GM21825 (cell line): ENCODE data around the gene RTN4.

Experiments
- ATAC-seq: cut with Tn5 transposase; IDR thresholded peaks from one replicate; pipeline ENCODE4 v1.9.1; 2021; ENCODE audit warnings: mild to moderate bottlenecking, moderate library complexity; ENCODE audit not compliant: unreplicated experiment

Gene RTN4

DNA sequence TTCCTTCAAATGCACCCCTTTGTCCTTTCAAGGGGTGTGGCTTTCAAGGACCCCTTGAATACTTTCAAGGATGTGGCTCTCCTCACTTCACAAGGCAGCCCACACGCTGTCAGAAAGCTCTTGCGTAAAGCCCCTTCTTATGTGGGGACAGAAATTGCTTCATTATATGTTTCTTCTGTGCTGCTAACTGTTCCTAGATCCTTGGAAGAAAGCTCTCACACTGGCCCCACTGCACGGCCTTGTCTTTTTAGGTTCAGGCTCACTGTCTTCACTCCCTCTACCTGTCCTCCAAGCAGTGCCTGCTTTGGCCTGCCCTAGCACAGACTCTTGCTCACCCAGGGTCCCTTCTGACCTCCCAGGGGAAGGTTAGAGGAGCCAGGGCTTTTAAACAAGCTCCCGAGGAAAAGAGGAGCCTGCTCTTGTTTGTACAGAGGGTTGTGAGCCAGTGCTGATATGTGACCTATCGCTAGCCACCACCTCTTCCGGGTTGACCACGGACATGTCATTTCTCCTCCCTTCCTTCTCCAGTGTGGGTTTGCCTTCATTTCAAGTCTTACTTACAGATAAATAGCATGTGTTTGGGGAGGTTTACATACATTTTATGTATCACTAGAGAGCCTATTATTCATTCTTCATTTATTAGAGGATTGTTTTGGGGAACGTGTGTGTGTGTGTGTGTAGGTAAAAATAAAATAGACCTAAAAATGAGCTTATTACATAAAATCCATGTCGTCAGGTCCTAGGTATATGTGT lies 94.7 kb downstream of the RTN4 start:
- ATAC-seq: no peak

DNA sequence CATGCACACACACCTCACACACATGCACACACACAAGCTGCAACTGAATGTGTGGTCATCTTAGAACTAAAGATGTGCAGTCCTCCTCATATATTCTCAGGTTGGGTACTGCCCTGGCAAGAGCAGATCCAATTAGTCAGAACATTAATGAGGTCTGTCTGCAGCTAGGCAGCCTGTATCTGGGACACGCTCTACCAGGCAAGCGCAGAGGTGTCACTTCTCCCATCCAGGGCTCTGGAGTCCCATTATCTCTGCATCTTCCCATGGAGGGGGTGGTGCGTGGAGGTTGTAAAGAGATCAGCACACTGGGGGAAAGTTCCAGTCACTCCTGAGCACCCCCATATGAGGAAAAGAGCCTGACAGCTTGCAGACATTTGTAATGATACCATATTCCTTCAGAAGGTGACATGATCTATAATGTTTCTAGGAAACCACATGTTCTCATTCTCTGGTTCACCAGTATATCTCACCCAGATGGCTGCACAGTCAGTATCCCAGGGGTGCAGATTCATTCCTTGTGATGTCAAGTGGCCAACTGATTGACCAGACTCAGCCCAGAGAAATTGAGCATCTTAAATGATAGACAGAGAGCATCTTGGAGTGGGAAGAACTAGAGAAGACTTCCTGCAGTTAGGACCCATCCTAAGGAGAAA lies 95.4 kb downstream of the RTN4 start:
- ATAC-seq: no peak

DNA sequence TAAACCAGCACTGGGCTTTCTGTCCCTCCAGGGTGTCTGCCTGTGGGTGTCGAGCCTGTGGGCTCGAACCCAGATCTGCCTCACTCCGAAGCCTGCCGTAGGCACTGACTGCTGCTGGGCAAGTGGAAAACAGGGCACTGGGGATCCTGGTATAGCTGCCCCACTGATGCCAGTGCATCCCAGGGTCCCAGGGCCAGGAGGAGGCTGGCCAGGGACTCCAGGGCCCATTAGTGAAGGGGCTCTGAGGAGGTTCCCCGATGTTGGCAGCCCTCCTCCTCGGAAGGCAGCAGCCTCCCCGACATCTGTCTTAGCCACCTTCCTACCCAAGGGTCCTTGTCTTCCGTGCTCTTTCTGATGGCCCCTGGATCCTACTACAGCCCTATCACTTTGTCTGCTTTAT lies 96.1 kb downstream of the RTN4 start:
- ATAC-seq: no peak

DNA sequence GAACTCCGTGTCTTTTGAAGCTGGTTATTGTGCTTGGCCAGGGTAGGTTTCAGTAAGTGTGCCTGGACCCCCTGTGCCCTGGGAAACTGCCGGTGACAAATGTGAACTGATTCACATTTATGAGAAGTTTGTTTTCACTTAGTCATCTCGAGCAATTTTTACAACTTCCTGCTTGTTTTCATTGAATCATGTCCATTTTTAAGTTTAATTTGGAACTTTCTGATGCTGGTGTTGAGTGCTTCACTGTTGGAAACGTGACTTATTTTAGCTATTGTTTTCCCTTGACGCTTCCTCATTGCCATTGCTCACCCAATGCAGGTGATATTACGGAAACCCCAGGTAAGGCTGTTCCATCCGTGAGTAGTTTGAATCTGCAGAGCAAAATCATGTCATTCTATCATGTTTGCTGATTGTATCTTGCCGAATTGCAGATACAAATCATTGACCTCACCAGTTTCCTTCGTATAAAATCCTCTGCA lies 97.2 kb downstream of the RTN4 start:
- ATAC-seq: no peak

DNA sequence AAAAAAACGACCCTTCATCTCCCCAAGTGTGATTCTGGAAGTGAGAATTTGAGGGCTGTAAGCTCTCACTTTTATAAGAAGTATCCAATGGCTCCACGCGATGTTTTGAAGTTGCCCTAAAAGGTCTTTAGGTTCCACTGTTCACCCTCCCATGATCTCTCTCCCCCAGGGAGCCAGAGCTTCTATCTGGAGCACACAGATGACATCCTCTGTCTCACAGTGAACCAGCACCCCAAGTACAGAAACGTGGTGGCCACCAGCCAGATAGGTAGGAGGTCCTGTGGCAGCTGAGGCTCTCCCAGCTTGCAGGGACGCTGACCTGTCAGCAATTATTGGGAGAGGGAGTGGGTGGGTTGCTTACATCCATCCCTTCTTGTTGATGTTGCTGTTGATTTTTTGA lies 97.8 kb downstream of the RTN4 start:
- no peak for ATAC-seq

DNA sequence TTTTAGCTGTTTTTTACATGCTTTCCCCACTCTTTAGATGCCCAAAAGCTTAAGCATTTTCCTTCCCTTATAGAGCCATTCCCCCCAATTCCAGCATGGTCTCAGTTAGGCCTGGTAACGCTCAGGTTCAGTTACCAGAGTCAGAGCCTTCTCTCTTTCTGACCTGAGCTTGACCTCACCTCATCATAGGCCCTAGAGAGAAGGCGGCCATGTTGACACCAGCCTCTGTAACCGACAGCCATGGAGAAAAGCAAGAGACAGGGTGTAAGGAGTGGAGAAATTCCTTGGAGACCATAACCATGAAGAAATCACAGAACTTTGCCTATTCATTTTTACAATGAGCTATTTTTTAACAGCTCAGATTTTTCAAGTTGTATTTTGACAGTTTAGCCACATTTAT lies 99.4 kb downstream of the RTN4 start:
- ATAC-seq: no peak

DNA sequence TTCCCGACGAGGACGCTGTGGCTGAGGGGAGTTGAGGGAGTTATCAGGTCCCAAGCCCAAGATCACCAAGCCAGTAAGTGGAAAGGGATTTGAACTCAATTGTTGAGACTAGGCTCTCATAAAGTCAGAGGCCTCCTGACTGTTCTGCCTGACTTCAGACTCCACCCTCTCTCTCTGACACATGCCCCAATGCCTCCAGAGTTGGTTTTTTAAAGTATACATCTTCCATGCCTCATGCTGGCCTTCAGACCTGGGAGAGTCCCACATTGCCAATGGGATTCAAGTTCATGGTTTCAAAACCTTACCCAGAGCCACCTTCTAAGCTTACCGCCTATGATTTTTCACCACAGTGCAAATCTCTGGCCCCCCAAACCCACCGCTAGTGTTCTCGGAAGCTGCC lies 100.8 kb downstream of the RTN4 start:
- ATAC-seq: no peak

DNA sequence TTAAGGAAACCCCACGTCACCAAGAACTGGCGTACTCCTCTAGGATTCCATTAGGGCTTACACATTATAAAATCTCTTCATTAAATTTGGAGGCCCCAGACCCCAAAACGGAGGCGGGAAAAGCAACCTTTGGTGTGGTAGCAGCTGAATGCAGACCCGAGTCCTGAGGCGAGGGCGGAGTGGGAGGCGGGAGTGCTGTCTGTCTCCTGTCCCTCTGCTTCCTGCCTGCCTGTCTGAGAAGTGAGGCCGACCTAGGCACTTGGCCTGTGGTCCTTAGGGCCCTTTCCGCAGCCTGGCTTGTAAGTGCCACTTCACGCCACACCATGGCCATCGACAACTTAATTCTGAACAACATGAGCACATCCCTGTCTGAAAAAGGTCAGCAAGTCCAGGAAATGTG lies 102.1 kb downstream of the RTN4 start:
- no peak for ATAC-seq

DNA sequence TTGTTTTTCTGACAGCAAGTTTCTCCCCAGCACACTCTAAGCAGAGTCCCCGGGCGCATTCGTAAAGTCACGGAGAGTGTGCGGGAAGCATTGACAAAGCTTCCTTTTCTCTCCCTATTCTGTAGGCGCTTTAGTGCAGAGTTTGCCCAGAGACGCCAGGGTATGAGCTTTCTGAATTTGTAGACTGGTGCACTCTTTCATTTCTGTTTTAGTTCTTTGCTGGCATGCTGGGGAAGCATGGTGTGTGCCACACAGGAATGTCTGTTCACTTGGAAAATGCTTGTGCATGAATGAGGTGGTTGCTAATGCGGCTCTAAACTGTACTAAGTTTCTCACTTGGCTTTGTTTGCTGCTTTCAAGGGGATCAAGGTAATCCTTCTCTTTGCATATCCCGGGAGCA lies 102.6 kb downstream of the RTN4 start:
- ATAC-seq: no peak

DNA sequence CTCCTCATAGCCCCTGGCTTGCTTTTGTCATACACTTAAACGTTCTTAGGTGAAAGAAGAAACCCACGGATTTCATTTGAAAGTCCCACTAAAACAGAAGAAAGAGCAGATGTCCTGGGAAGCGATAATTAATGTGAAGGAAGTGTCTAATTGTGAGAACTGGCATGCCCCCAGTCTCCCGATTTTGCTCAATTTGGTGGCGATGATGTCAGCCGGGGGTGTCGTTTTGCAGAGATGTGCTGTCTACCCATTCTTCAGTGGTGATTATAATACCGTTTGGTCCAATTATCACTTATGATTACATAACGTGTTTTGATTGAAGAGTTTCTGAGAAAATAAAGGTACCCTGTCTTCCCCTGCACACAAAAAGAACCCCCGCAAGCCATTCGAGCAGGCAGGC lies 103.1 kb downstream of the RTN4 start:
- no peak for ATAC-seq

DNA sequence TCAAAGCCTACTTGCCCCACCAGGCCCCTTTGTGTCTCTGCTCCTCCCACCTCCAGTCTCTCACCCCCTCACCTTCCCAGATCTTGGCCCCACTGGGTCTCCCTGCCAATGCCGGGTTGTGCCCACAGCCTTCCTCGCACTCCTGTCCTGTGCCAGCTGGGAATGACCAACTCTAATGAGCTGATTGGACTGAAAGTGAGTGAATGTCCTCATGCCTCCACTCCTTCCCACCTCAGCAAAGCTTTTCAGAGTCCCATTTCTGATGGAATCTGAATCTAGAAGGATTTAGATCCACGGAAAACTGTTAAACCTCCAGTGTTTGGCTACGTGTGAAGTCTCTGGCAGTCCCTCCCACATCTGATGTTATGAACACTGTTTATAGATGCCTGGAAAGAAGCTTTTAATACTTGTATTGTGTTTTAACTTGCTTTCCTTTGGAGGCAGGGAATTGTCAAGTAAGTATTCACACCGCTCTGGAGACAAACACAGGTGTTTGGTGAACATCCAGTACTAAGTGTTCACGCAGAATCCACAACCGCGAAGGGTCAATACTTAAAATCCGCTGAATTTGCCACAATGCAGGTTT lies 103.9 kb downstream of the RTN4 start:
- no peak for ATAC-seq

DNA sequence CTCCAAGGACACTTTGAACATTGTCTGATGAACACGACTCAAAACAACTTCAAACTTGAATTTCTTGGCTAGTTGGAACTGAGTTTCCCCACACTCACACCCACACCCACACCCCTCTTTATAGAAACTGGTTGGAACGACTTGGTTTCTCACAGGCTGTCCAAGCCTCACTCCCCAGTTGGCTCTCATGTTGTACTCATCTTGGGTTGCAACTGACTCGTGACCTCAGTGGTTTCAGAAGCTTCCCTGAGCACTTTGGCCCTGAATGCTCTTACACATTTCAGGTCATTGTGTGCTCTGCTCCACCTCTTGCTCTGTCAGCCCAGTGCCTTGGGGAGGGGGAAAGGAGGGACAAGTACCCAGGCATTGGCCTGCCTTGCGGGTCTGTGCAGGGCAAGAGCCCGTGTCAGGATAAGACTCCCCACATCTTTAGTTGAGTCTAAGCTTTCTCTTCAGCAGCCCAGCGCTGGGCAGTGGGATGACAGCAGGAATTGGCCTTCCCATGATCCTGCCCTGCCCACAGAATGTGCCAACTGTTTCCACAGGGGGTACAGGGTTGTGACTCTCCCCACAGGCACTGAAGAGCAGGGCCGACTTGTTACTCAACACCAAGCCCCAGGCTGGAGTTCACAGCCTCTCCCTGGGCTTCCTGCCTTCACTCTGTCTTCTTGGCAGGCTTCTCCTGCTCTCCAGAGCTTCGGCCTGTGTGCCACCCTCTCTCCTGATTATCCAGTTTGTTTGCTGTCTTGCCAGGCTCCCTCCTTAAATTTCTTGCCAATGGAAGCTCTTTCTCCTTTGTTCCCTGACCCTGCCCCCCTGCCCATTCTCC lies 104.6 kb downstream of the RTN4 start:
- ATAC-seq: no peak

DNA sequence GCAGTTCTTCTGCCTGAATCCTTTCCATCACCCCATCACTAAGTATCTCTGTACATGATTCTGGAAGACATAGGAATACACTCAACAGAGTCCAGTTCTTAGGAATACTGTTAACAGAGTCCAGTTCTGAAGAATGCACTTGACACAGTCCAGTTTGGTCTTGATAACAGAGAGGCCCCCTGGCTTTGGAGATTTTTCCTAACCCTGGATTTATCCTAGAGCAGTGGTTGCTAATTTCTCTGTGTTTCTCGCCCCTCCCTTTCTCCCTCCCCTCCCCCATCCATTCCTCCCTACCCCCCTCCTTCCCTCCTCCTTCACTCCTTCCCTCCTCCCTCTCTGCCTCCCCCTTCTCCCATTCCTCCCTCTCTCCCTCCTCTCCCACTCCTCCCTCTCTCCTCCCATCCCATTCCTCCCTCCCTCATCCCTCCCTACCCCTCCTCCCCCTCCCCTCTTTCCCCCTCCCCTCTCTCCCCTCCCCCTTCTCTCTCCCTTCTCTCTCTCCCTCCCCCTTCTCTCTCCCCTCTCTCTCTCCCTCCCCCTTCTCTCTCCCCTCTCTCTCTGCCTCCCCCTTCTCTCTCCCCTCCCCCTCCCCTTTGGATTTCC lies 105.4 kb downstream of the RTN4 start:
- no peak for ATAC-seq

DNA sequence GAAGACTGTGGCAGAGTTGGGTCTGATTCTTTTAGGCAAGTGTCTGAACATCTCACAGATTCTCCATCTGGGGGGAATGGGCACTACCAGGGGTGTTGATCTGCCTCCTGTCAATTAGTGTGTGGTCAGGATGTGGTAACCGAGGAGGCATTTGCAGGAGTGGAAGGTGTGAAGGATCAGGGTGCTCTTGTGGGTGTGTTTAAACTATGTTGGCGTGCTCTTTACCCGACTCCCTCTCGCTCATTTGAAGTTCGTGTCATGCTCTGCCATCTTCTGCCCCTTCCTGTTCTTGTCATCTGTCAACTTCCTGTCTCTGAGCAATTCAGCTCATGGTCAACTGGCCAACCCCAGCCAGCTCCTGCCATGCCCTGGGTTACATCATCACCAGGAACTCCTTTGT lies 107.9 kb downstream of the RTN4 start:
- ATAC-seq: no peak

DNA sequence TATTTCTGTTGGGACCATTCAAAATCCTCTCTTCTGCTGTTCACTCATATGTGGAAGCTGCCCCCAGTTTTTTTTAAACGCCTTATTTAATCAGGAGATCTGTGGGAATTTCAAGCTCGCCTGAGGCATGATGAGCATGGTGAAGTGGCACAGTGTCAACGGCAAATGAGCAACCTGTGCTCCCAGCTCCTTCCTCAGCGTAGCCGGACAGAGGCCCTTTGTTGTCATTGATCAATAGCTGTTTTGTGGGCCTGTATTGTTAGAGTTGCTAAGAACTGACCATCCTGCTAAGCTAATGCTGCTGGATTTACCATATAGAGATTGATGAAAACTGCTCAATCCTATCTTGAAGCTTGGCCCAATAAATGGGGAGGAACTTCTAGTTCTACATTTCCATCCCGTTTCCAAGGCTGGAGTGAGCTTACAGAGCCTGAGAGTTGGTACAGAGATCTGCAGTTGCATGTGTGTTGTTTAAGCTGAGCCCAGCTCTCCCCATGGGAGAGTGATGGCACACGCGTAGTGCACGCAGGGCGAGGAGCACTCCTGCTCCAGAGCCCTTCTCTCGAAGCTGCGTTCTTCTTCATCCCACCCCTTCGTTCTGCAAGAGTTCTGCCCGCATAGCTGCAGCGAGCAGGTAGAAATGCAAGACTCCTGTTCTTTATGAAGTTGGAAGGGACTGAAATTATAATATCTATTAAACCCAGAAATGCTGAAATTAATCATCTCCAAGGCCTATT lies 108.8 kb downstream of the RTN4 start:
- no peak for ATAC-seq

DNA sequence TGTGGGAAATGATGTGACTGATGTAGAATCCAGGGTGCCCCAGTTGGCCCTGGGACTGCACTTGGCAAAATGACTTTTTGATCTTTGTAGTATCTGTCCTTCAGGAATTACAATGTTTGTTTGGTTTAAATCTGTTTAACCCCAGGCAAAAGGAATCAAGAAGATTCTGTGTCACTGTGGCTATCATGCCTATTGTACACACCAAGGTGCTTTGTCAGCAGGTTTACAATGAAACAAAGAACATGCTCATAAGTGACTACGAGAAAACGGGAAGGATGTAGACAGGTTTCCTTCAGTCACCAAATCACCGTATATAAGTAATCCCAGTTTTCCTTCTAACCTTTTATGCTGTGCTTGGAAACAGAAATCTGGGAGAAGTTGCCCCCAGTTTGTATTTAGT lies 109.5 kb downstream of the RTN4 start:
- ATAC-seq: no peak

DNA sequence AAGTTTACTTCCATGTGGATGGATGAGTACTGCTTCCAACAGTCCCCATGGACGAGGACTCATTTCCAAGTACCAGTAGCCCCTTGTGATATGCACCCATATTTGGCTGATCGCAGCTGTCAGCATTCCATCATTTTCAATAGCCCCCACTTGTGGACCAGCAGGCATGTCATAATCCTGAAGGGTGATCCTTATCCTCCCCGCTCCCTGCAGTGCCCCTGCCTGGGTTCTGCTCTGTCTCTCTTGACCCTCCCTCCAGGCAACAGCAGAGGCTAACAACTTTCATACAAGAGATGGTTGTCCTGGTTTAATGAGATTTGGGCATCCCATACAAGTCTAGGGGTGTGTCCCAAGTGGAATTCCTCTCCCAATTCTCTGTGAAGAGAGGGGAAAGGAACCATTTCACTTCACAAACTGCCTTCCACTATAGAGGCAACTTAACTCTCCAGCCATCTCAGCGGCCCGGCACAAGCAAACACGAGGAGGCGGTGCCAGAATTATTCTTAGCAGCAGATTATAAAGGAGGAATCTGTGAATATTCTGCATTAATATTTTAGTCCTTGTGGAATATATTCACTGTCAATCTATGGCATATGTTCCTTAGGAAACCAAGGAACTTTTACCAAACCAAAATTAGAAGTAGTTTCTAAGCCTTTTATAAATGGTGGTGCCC lies 110.7 kb downstream of the RTN4 start:
- ATAC-seq: no peak

DNA sequence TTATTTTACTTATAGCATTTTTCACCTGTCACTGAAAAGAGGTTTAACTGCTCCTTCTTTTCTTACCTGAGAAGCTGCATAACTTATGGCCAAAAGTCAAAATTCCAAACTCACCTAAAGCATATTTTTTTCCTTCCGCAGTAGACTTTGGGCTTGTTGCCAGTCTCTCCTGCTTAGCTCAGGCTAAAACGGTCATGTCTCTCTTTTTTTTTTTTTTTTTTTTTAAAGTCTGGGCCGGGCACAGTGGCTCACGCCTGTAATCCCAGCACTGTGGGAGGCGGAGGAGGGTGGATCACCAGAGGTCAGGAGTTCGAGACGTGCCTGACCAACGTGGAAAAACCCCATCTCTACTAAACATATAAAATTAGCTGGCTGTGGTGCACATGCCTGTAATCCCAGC lies 113.5 kb downstream of the RTN4 start:
- no peak for ATAC-seq

DNA sequence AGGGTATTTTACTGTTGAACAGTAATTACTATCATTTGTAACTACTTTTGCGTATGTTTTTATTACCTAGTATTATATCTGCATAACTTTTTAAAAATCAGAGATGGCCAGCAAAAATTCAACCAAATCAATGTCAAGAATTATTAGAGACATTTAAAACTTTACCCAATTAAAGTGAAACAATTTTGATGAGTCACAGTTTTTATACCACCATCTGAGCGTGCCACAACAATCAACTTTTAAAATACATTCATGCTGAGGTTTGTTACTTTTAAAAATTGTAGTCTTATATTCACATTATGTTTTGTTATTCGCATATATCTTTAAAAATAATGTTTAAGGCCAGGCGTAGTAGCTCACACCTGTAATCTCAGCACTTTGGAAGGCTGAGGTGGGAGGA lies 114.9 kb downstream of the RTN4 start:
- ATAC-seq: no peak

DNA sequence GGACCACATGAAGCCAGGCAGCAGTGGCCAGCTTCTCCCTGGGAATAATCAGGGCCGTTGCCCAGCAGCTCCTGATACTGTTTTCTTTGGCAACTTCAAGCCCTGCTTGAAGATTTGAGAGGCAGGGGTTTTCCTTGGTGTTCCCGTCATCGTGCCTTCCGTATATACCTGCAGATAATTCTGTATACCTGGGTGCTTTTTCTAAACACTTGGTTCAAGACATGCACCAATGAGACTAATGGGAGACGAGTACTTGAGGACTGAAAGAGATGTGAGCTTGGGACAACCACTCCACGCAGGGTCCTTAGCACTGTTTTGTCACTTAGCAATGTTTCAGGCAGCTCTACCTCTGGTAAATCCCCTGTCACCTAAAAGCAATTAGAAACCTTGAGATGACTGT lies 118.8 kb downstream of the RTN4 start:
- ATAC-seq: no peak
